NCI-H524 (cell line): ENCODE measurements around the gene APBB2.
A peak's percentile ranks its signal among the peaks of the same experiment; 100 is the strongest.

Source experiments
- DNase-seq, 2 experiments: peaks; one replicate each; lab custom pipeline; 2025; lab: John Stamatoyannopoulos, UW

APBB2 gene

GRCh38 chr4:41189076-41189475, 25.3 kb downstream of the APBB2 start:
- no peak for DNase-seq

- no peak for DNase-seq
These were observed 28.4 kb downstream of the APBB2 start for GRCh38 chr4:41185614-41186592.

- DNase-seq = no peak
These were observed 30.3 kb downstream of the APBB2 start for GRCh38 chr4:41184009-41184408.

- DNase-seq = no peak
These were observed 31.3 kb downstream of the APBB2 start for GRCh38 chr4:41183021-41183553.

GRCh38 chr4:41181037-41181436, 33.3 kb downstream of the APBB2 start:
- no peak for DNase-seq

- no peak for DNase-seq
These were observed 34.7 kb downstream of the APBB2 start for GRCh38 chr4:41179498-41180195.

- no peak for DNase-seq
These were observed 35.7 kb downstream of the APBB2 start for GRCh38 chr4:41178372-41179370.

- DNase-seq = no peak
These were observed 37.3 kb downstream of the APBB2 start for GRCh38 chr4:41177016-41177415.

GRCh38 chr4:41176340-41176739, 38.0 kb downstream of the APBB2 start:
- DNase-seq = no peak

GRCh38 chr4:41175794-41176193, 38.5 kb downstream of the APBB2 start:
- DNase-seq = no peak

GRCh38 chr4:41174444-41174843, 39.9 kb downstream of the APBB2 start:
- DNase-seq = no peak

GRCh38 chr4:41172786-41173185, 41.6 kb downstream of the APBB2 start:
- DNase-seq = no peak

GRCh38 chr4:41169256-41169800, 45.0 kb downstream of the APBB2 start:
- no peak for DNase-seq

- no peak for DNase-seq
These were observed 47.2 kb downstream of the APBB2 start for GRCh38 chr4:41167191-41167590.

- DNase-seq = no peak
These were observed 49.9 kb downstream of the APBB2 start for GRCh38 chr4:41164405-41164804.

- no peak for DNase-seq
These were observed 53.0 kb downstream of the APBB2 start for GRCh38 chr4:41161355-41161754.

- DNase-seq = peak in 1 of 2 experiments; percentile 17
These were observed 53.5 kb downstream of the APBB2 start for GRCh38 chr4:41160856-41161255.

GRCh38 chr4:41160012-41160789, 54.1 kb downstream of the APBB2 start:
- DNase-seq = no peak

- no peak for DNase-seq
These were observed 55.6 kb downstream of the APBB2 start for GRCh38 chr4:41158756-41159155.

- no peak for DNase-seq
These were observed 56.1 kb downstream of the APBB2 start for GRCh38 chr4:41158274-41158673.
